CD4-positive, alpha-beta T cell treated with Interleukin-4 for 4 hours (primary cell): ENCODE data around the gene CCDC88B.
A peak's percentile ranks its signal among the peaks of the same experiment; 100 is the strongest.
"Not testable (repeated sequence)": the region's sequence is repeated elsewhere in the genome, so short reads cannot be mapped to it uniquely, and the experiment has no call there.

ENCODE experiments used
- DNase-seq: peaks from one replicate; pipeline ENCODE4 v3.0.0-alpha.2; 2020

CCDC88B gene

DNA sequence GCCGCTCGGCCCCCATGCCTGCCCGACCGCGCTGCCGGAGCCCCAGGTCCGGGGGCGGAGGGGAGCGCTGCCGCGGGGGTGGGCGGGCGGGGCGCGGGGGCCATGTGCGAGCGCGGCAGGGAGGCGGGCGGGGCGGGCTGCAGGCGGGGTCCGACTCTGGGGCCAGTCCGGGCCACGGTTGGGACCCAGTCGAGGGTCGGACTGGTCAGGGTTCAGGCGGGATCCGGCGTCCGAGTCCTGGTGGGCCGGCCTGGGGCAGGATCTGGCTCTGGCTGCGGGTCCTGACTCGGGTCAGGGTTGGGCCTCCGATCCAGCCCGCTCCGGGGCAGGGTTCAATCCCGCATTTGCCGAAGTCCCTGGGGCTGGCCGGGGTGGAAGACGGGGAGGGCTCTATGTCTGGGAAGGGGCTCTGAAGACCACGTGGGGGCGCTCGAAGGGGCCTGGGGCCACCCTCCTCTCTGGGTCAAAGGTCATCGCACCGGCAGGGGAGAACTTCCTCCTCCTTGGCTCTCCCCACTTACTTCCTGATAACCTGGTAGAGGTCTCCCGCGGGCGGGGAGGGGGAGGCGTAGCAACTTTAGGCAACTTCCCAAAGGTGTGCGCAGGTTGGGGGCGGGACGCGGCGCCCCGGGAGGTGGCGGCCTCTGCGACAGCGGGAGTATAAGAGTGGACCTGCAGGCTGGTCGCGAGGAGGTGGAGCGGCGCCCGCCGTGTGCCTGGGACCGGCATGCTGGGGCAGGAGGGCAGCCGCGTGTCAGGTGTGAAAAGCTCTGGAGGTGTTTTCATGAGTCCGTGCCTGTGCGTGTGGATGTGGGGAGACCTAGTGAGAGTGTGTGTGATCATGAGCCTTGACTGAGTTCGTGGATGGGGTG lies 34.1 kb upstream of the CCDC88B start:
- DNase-seq: peak; percentile 81

DNA sequence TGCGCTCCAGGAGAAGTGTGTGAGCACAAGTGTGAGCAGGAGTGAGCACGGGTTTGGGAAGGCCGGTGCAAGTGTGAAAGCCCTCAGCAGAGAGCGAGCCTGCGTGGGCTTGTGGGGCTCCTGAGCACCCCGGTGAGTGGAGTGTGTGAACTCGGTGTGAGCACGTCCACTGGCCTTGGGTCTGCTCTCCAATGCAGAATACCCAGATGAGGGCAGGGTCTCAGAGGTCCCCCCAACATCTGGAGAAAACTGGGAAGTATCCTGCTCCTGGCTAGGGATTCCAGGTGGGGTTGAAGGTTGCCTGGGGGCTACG lies 33.5 kb upstream of the CCDC88B start:
- DNase-seq: no peak

DNA sequence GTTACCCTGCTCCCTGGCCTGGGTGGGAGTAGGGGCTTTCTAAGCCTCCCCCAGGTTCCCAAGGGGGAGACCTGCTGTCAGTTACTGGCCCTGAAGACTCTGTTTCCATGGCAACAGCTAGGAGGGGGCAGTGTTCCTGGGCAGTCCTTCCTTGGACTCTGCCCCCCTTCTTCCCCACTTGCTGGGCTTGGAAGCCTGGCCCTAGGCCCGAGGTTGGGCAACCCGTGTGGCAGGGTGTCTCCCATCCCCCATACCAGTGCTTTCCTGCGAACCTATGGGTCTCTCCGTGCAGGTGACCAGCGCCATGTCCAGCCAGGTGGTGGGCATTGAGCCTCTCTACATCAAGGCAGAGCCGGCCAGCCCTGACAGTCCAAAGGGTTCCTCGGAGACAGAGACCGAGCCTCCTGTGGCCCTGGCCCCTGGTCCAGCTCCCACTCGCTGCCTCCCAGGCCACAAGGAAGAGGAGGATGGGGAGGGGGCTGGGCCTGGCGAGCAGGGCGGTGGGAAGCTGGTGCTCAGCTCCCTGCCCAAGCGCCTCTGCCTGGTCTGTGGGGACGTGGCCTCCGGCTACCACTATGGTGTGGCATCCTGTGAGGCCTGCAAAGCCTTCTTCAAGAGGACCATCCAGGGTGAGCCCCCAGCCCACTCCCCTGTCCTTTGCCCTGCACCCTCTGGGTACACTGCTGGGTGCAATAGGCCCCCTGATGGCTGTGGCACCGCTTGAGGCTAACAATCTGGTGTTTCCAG lies 33.0 kb upstream of the CCDC88B start:
- no peak for DNase-seq

DNA sequence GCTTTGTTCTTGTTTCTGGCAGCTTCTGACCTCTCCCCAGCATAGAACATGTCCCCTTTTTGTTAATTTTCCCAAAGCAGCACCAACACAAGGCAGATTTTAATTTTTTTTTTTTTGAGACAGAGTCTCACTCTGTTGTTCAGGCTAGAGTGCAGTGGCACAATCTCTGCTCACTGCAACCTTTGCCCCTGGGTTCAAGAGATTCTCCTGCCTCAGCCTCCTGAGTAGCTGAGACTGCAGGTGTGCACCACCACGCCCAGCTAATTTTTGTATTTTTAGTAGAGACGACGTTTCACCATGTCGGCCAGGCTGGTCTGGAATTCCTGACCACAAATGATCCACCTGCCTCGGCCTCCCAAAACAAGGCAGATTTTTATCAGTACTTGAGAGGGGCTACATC lies 32.2 kb upstream of the CCDC88B start:
- not testable (repeated sequence) for DNase-seq

DNA sequence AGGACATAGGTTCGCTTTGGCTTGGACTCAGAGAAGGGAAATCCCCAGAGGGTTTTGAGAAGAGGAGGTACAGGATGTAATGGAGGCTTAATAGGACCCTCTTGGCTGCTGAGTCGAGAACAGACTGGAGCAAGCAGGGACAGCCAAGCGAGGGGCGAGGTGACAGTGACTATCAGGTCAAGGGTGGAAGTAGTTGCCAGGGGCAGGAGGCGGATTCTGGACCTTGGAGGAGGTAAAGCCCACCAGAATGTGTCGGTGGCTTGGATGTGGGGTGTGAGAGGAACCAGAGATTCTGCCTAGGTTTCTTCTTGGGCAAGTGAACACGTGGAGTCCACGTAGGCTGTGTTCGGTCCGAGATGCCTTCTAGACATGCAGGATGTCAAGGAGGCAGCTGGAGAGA lies 27.1 kb upstream of the CCDC88B start:
- no peak for DNase-seq

DNA sequence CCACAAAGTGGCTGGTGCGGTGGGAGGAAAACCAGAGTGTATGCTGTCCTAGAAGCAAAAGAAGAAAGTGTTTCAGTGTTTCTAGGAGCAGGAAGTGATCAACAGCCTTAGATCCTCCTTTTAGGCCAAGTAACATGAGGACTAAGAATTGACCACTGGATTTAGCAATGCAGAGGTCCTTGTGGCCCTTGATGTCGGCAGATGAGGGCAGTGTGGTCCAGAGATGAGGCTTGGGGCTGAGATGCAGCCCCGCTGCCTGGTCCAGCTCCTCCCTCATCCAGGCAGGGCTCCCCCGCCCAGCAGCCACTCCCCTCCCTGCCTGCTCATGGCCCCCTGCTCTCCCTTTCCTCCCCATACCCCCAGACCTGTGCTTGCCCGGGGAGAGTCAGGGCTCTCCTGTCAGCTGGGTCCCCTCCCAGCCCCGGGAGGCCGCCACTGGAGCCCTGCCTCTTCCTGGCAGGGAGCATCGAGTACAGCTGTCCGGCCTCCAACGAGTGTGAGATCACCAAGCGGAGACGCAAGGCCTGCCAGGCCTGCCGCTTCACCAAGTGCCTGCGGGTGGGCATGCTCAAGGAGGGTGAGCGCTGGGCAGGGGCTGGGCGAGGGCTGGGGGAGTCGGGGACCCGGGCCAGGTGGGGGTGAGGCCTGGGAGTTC lies 26.4 kb upstream of the CCDC88B start:
- DNase-seq: no peak

DNA sequence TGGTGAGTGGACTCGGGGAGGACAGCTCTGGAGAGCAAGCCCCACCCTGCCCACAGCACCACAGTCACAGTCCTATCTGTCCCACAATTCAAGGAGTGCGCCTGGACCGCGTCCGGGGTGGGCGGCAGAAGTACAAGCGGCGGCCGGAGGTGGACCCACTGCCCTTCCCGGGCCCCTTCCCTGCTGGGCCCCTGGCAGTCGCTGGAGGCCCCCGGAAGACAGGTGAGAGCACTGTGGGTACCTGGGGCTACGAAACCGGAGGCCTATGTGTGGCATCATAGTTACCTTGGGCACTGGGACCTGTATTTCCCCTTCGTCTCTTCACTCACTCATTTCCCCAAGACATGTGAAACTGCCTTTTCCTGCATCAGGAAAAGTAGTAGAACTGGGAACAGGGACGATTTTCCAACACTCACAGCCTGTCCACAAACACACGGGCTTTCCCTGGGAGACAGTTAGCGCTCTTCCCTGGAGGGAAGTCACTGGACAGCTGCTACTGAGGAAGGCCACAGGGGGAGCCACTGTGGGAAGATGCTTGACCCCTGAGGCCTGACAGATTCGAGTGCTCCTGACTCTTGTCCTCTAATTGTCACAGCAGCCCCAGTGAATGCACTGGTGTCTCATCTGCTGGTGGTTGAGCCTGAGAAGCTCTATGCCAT lies 25.7 kb upstream of the CCDC88B start:
- DNase-seq: no peak

DNA sequence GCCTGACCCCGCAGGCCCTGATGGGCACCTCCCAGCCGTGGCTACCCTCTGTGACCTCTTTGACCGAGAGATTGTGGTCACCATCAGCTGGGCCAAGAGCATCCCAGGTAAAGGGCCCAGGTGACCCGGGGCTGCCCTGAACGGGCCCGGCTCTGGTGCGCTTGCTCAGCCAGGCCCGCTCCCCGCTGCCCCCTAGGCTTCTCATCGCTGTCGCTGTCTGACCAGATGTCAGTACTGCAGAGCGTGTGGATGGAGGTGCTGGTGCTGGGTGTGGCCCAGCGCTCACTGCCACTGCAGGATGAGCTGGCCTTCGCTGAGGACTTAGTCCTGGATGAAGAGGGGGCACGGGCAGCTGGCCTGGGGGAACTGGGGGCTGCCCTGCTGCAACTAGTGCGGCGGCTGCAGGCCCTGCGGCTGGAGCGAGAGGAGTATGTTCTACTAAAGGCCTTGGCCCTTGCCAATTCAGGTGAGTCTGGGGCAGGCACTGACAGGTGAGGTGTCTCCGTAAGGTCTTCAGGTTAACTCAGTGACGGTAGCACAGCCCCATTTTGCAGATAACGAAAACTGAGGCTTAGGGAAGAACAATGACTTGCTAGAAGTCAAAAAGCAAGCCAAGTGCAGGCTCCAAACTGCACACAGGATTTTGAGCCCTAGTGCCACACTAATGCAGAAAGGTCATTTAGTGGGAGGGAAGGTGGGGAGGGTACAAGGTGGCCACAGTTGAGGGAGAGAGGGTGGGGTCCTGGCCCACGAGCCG lies 25.0 kb upstream of the CCDC88B start:
- no peak for DNase-seq

DNA sequence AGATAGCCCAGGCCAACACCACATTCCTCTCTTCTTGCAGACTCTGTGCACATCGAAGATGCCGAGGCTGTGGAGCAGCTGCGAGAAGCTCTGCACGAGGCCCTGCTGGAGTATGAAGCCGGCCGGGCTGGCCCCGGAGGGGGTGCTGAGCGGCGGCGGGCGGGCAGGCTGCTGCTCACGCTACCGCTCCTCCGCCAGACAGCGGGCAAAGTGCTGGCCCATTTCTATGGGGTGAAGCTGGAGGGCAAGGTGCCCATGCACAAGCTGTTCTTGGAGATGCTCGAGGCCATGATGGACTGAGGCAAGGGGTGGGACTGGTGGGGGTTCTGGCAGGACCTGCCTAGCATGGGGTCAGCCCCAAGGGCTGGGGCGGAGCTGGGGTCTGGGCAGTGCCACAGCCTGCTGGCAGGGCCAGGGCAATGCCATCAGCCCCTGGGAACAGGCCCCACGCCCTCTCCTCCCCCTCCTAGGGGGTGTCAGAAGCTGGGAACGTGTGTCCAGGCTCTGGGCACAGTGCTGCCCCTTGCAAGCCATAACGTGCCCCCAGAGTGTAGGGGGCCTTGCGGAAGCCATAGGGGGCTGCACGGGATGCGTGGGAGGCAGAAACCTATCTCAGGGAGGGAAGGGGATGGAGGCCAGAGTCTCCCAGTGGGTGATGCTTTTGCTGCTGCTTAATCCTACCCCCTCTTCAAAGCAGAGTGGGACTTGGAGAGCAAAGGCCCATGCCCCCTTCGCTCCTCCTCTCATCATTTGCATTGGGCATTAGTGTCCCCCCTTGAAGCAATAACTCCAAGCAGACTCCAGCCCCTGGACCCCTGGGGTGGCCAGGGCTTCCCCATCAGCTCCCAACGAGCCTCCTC lies 24.1 kb upstream of the CCDC88B start:
- not testable (repeated sequence) for DNase-seq

DNA sequence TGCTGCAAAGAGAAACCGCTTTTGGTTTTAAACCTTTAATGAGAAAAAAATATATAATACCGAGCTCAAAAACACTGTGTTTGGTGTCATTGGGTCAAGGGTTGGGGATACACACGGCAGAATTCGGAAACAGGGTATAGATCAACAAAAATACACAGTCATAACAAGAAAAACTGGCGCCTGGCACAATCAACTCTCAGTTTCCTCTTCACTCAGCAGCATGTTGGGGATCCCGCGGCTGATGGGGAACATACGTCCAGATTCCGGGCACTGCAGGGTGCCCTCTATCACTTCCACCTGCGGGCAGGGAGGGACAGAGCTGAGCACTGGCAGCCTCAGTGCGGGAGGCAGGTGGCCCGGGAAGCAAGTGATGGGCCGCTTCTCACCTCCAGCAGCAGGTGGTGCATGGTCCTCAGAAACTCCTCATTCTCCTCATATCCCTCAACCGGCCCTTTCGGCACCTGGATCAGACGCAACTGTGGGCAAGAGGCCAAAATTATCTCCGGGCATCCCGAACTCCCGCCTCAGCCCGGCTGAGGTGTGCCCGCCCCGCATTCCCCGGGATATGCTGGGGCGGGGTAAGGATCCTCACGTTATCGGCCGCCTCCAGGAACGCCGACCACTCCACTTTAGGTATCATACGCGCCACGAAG lies 23.2 kb upstream of the CCDC88B start:
- DNase-seq: peak; percentile 27

DNA sequence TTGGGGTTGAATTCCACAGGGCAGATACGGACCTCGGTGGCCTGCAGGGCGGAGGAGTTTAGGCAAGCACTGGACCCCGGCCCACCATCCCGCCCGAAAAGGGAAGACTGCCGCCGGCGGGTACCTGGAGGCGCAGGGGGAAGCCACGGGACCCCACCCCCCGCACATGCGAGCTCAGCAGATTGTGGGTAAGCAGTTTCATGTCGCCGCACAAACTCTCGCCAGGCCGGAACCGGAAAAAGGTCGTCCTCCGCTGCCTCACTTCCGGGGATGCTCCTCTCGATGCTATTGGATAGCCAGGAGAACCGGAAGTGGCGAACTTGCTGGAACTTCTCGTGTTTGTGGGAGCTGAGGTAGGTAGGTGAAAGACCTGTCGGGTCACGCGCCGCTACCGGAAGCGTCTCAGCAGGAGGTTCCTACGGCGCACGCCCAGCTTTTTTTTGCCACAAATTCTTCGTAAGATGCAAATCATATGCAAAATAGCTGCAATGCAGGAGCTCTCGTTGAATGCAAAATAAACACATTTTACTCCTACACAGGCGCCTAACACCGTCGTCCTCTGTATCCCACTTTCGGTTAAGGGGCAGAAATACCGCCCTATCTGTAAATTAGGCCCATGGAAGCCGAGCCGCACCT lies 22.6 kb upstream of the CCDC88B start, which contains the start of gene TRMT112:
Gene TRMT112, minus strand, starts transcription at position 235 of the 636 bp plus-strand sequence. Its CDS starts 33 bp downstream, at position 202.
- DNase-seq: peak; percentile 99

DNA sequence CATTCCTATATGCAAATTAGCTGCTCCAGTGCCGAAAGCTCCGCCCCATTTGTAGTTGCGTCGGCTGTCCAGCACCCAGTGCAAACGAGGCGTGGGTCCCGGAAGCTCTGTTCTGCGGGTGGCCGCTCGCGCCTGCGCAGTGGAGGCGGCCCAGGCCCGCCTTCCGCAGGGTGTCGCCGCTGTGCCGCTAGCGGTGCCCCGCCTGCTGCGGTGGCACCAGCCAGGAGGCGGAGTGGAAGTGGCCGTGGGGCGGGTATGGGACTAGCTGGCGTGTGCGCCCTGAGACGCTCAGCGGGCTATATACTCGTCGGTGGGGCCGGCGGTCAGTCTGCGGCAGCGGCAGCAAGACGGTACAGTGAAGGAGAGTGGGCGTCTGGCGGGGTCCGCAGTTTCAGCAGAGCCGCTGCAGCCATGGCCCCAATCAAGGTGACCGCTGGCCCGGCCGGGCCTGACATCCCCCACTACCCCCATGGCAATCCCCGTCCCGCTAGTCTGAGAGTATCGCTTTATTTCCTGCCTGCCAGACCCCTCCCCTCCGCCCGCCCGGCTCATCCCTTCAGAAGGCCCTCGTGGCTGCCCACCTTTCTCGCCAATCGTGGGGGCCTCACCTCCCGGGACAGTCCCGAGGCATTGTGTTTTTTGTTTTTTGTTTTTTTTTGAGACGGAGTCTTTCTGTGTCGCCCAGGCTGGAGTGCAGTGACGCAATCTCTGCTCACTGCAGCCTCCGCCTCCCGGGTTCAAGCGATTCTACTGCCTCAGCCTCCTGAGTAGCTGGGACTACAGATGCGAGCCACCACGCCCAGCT lies 21.8 kb upstream of the CCDC88B start, which contains the start of gene PRDX5:
Gene PRDX5, plus strand, starts transcription at position 161 of the 805 bp plus-strand sequence. Its CDS starts 95 bp downstream, at position 256.
- DNase-seq: peak; percentile 97

DNA sequence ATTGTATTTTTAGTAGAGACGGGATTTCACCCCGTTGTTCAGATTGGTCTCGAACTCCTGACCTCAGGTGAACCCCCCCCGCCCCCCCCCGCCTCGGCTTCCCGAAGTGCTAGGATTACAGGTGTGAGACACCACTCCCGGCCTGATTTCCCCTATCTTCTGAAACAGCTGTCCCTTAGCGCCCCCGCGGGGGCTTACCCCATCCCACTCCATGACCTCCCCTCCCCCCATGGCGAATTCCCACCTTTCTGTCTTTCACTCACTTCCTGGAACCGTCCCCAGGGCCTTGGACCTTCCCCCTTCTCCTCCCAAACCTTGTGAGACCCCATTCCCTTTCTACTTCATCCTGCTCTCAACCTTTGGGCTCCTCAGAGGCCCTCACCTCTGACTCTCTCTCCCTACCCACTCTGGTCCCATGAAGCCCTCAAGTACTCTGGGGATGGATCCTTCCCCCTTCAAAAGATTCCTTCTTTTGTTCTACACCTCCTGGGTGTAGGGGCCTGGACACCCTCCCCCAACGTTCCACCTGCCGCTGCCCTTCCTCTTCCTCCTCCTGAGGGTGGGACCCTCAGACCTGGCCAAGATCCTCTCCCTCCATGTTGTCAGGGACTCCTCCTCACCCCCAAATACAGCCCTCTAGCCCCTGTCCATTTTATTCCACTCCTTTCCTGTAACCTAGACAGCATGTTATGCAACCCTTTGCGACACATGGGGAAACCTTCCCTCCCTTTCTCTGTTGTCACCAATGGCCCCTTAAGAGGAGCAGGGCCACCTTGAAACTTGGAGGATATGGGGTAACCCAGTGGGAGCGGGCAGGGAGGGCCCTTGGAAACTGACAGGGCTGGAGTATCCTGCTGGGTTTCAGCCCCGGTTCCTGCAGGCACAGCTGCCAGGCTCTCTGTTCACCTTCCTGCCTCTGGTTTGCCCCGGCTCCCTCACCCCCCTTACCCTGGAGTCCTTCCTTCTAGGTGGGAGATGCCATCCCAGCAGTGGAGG lies 20.9 kb upstream of the CCDC88B start:
- no peak for DNase-seq

DNA sequence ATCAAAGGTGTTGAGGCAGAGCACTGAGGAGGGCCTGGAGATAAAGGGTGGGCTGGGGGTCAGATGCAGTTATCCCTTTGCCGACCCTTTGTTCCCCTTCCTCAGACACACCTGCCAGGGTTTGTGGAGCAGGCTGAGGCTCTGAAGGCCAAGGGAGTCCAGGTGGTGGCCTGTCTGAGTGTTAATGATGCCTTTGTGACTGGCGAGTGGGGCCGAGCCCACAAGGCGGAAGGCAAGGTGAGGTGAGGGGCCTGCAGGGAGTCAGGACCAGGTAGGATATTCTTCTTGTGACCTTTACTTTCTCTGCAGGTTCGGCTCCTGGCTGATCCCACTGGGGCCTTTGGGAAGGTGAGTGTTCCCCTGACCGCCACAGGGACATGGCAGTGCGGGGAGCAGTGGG lies 19.4 kb upstream of the CCDC88B start:
- no peak for DNase-seq

DNA sequence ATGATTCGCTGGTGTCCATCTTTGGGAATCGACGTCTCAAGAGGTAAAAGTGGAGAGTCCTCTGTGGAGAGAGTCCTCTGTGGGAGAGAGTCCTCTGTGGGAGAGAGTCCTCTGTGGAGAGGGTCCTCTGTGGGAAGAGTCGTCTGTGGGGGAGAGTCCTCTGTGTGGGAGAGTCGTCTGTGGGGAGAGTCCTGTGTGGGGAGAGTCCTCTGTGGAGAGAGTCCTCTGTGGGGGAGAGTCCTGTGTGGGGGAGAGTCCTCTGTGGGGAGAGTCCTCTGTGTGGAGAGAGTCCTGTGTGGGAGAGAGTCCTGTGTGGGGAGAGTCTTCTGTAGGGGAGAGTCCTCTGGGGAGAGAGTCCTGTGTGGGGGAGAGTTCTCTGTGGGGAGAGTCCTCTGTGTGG lies 19.0 kb upstream of the CCDC88B start:
- no peak for DNase-seq

DNA sequence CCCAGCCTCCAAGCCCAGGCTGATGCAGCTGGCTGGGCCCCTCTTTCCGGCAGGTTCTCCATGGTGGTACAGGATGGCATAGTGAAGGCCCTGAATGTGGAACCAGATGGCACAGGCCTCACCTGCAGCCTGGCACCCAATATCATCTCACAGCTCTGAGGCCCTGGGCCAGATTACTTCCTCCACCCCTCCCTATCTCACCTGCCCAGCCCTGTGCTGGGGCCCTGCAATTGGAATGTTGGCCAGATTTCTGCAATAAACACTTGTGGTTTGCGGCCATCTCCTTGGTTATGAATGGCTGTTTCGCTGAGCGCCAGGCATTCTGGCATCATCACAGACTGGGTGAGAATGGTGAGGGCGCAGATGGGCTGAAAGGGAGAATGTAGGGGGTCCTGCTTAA lies 18.5 kb upstream of the CCDC88B start:
- no peak for DNase-seq

DNA sequence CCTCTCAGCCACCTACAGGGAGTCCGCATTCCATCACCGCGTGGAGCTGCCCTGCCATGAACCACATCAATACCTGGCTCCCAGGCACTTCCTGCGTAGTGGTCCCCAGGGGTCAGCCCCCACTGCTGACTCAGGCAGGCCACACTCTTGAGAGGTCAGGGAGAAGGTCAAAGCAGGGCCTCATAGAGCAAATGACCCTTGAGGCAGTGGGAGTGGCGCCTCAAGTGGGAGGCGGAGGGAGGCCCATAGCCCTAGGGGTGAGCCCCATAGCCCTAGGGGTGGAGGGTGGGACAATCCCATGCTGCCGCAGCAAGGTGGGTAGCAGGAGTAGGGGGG lies 17.1 kb upstream of the CCDC88B start:
- DNase-seq: no peak

DNA sequence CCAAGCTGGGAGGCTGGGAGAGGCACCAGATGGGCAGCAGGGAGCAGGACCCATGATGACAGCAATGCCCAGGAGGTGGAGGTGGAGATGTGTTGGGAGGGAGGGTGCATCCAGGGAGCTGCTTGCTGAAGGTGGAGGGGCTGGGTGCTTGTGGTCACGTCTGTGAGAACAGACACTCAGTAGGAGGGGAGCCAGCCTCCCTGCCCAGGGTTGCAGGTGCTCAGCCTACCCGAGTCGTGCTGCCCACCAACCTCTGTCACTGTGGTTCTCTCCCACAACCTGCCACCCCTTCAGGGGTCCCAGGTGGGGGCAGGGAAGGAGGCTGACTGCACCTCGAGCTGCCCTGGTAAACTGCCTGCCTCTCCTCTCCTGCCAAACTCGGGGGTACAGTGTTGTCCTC lies 16.6 kb upstream of the CCDC88B start:
- DNase-seq: no peak
